ENCODE measurements around the gene POLG.

The POLG gene

GRCh38 chr15:89325039-89325803 is 9.4 kb downstream of the POLG start:
- no peak for DNase-seq

- no peak for DNase-seq
Measured at GRCh38 chr15:89323825-89324224, 10.8 kb downstream of the POLG start.

- no peak for DNase-seq
Measured at GRCh38 chr15:89322822-89323221, 11.8 kb downstream of the POLG start.

- no peak for DNase-seq
Measured at GRCh38 chr15:89321521-89322410, 12.9 kb downstream of the POLG start.

GRCh38 chr15:89320200-89320599 is 14.4 kb downstream of the POLG start:
- no peak for DNase-seq

GRCh38 chr15:89319678-89320077 is 14.9 kb downstream of the POLG start:
- DNase-seq = no peak

- DNase-seq = no peak
Measured at GRCh38 chr15:89317186-89317720, 17.4 kb downstream of the POLG start.

- DNase-seq = no peak
Measured at GRCh38 chr15:89316504-89316903, 18.1 kb downstream of the POLG start.

GRCh38 chr15:89315375-89315929 is 19.2 kb downstream of the POLG start:
- DNase-seq = no peak

- no peak for DNase-seq
Measured at GRCh38 chr15:89309993-89310392, 24.6 kb downstream of the POLG start.

- no peak for DNase-seq
Measured at GRCh38 chr15:89308236-89308635, 26.4 kb downstream of the POLG start.

GRCh38 chr15:89307791-89308190 is 26.8 kb downstream of the POLG start:
- DNase-seq = no peak

- no peak for DNase-seq
Measured at GRCh38 chr15:89307046-89307587, 27.5 kb downstream of the POLG start.

- DNase-seq = no peak
Measured at GRCh38 chr15:89305395-89305794, 29.2 kb downstream of the POLG start.

- no peak for DNase-seq
Measured at GRCh38 chr15:89303986-89304385, 30.6 kb downstream of the POLG start.

- DNase-seq = no peak
Measured at GRCh38 chr15:89301304-89302089, 33.1 kb downstream of the POLG start.

- DNase-seq = no peak
Measured at GRCh38 chr15:89299896-89300295, 34.7 kb downstream of the POLG start.

- no peak for DNase-seq
Measured at GRCh38 chr15:89293012-89293411, 41.6 kb downstream of the POLG start.

- DNase-seq = no peak
Measured at GRCh38 chr15:89291934-89292438, 42.6 kb downstream of the POLG start.

GRCh38 chr15:89283201-89283600 is 51.4 kb downstream of the POLG start:
- no peak for DNase-seq

GRCh38 chr15:89282631-89283030 is 52.0 kb downstream of the POLG start:
- no peak for DNase-seq

- DNase-seq = no peak
Measured at GRCh38 chr15:89278307-89278706, 56.3 kb downstream of the POLG start.

Measured in activated CD4-positive, CD25-positive, alpha-beta regulatory T cell (primary cell).